K562 (cell line): ENCODE data around the gene GPR157.

Experiments used
- ELF2 ChIP-seq: fragments of 250-450 bp; sonication (Bioruptor Pico); IDR thresholded peaks from 2 replicates; pipeline ENCODE4 v1.5.0; 2021; ENCODE audit warnings: mild to moderate bottlenecking
- EP300 ChIP-seq: IDR thresholded peaks from 2 replicates; pipeline ENCODE4 v1.6.1; 2012; ENCODE audit warnings: low read length, improper control_type of control experiment
- EP400 ChIP-seq: fragments of 450-650 bp; IDR thresholded peaks from 2 replicates; pipeline ENCODE4 v1.6.1; 2017; ENCODE audit warnings: antibody characterized with exemption, mild to moderate bottlenecking, moderate library complexity
- FOXP4 ChIP-seq: sonication (generic); formaldehyde crosslinking; IDR thresholded peaks from 2 replicates; pipeline ENCODE4 v1.8.0; 2022; ENCODE audit warnings: mild to moderate bottlenecking, missing genetic modification reagents, borderline replicate concordance
- HMGN3 ChIP-seq: IDR thresholded peaks from 2 replicates; pipeline ENCODE4 v1.6.1; 2011; ENCODE audit warnings: borderline replicate concordance, low read depth, mild to moderate bottlenecking, mixed read lengths, low read length; ENCODE audit not compliant: insufficient read length; ENCODE audit errors: extremely low read depth
- PATZ1 ChIP-seq: fragments of 250-450 bp; sonication (Bioruptor Pico); IDR thresholded peaks from 2 replicates; pipeline ENCODE4 v1.5.0; 2020; ENCODE audit warnings: mild to moderate bottlenecking, borderline replicate concordance
- POLR2A ChIP-seq: fragments of 450-650 bp; conservative IDR thresholded peaks from 2 replicates; pipeline ENCODE4 v1.6.1; 2016
- TAF1 ChIP-seq: IDR thresholded peaks from 2 replicates; pipeline ENCODE4 v1.6.1; 2011; ENCODE audit warnings: mild to moderate bottlenecking, low read length, moderate library complexity; ENCODE audit not compliant: insufficient read depth, control insufficient read depth, severe bottlenecking; ENCODE audit errors: extremely low read depth
- TARDBP ChIP-seq: fragments of 450-650 bp; IDR thresholded peaks from 2 replicates; pipeline ENCODE4 v1.6.1; 2016
- ZFX ChIP-seq: sonication (generic); formaldehyde crosslinking; IDR thresholded peaks from 2 replicates; pipeline ENCODE4 v1.8.0; 2022; ENCODE audit warnings: mild to moderate bottlenecking, missing genetic modification reagents, moderate library complexity

GRCh38 chr1:9149837-9150581 lies 21.1 kb upstream of the GPR157 start:
- TF ChIP-seq FOXP4 (CRISPR knock-in tag) (no peak), TAF1 (no peak), EP400 (no peak), EP300 (no peak), TARDBP (no peak), POLR2A (no peak), ZFX (CRISPR knock-in tag) (no peak), PATZ1 (CRISPR knock-in tag) (no peak), ELF2 (no peak), HMGN3 (no peak)
